Measurements from ENCODE around the gene TBL1XR1. TPM values are rescaled to one million over a fixed set of nuclear protein-coding genes. Genes with fewer than 3 reads are reported as not detected.
A peak's percentile ranks its signal among the peaks of the same experiment; 100 is the strongest.

TBL1XR1 gene
- total RNA-seq, 1 experiment from 2014 or later = 192 TPM

- Histone ChIP-seq H3K27me3 (ENCODE audit: control insufficient read depth, insufficient read depth, low read length) (no peaks in the 10 kb centered on the region), H3K4me1 (ENCODE audit: control insufficient read depth, insufficient read depth, low read length) (no peaks in the 10 kb centered on the region), H3K4me3 (ENCODE audit: low read depth in 2 of 2, low read length in 2 of 2) (no peak overlapping the region), H3K27ac (ENCODE audit: low read length) (no peak overlapping the region), H3K36me3 (ENCODE audit: control insufficient read depth, insufficient read depth, low read length) (no peaks in the 10 kb centered on the region), H3K9me3 (ENCODE audit: control insufficient read depth, insufficient read depth, low read depth, low read length) (no peaks in the 10 kb centered on the region)
- intact Hi-C loops (cut with micrococcal nuclease; ENCODE audit: unreplicated experiment) = no loop called here
- ChIA-PET POLR2A (no interaction called here), CTCF (no interaction called here)
- no TSS peak for BruUV-seq (replicated peaks)
- in situ Hi-C loops (cut with HindIII; ENCODE audit: low pct_unique_long_range_greater_than_20kb, low sequenced_read_pairs) = no loop called here
- ATAC-seq (peak; percentile 62; the same call in 1 of the 2 replicates), DNase-seq (ENCODE audit: low read depth, low spot score) (no peak)
- TF ChIP-seq SIN3A (IDR thresholded peaks at IDR 0.05; ENCODE audit: borderline replicate concordance, insufficient read depth, low read depth, low read length) = no peak
- TF ChIP-seq TCF7L2 (IDR thresholded peaks at IDR 0.05; ENCODE audit: low read depth, low read length) = no peak
- no peak for TF ChIP-seq REST (IDR thresholded peaks at IDR 0.05; ENCODE audit: insufficient read depth in 1 of 2, low read depth in 2 of 2, low read length in 1 of 2)
- TF ChIP-seq CTCF (IDR thresholded peaks at IDR 0.05) = no peak
- no peak for TF ChIP-seq POLR2AphosphoS5 (IDR thresholded peaks at IDR 0.05; ENCODE audit: low read depth, low read length)
Observed at GRCh38 chr3:177244606-177245005, 47.3 kb upstream of the TBL1XR1 start.

- ATAC-seq (no peak), DNase-seq (ENCODE audit: low read depth, low spot score) (no peak)
- Histone ChIP-seq H3K36me3 (ENCODE audit: control insufficient read depth, insufficient read depth, low read length) (no peaks in the 10 kb centered on the region), H3K27ac (ENCODE audit: low read length) (no peak overlapping the region; the same call in 1 of the 2 replicates), H3K4me1 (ENCODE audit: control insufficient read depth, insufficient read depth, low read length) (no peaks in the 10 kb centered on the region), H3K27me3 (ENCODE audit: control insufficient read depth, insufficient read depth, low read length) (no peaks in the 10 kb centered on the region), H3K4me3 (ENCODE audit: low read depth in 2 of 2, low read length in 2 of 2) (no peak overlapping the region), H3K9me3 (ENCODE audit: control insufficient read depth, insufficient read depth, low read depth, low read length) (no peaks in the 10 kb centered on the region)
- TF ChIP-seq POLR2AphosphoS5 (IDR thresholded peaks at IDR 0.05; ENCODE audit: low read depth, low read length) (no peak), CTCF (IDR thresholded peaks at IDR 0.05) (no peak), SIN3A (IDR thresholded peaks at IDR 0.05; ENCODE audit: borderline replicate concordance, insufficient read depth, low read depth, low read length) (no peak), TCF7L2 (IDR thresholded peaks at IDR 0.05; ENCODE audit: low read depth, low read length) (no peak), REST (IDR thresholded peaks at IDR 0.05; ENCODE audit: insufficient read depth in 1 of 2, low read depth in 2 of 2, low read length in 1 of 2) (no peak)
- ChIA-PET POLR2A (no interaction called here), CTCF (no interaction called here)
- in situ Hi-C loops (cut with HindIII; ENCODE audit: low pct_unique_long_range_greater_than_20kb, low sequenced_read_pairs) = no loop called here
- no TSS peak for BruUV-seq (replicated peaks)
- intact Hi-C loops (cut with micrococcal nuclease; ENCODE audit: unreplicated experiment) = no loop called here
Observed at GRCh38 chr3:177238686-177239216, 41.5 kb upstream of the TBL1XR1 start.

All from Panc1 (cell line).